ENCODE results near the gene UBE2QL1.

- TF ChIP-seq ZNF274 (IDR thresholded peaks at IDR 0.05; ENCODE audit: low read length) (no peak), ZNF274 (tag by site-specific recombination; IDR thresholded peaks at IDR 0.05; ENCODE audit: borderline replicate concordance) (no peak), ZBTB26 (tag by site-specific recombination; optimal IDR thresholded peaks at IDR 0.05) (no peak), CTCF (tag by site-specific recombination; IDR thresholded peaks at IDR 0.05) (no peak), ZNF433 (tag by site-specific recombination; IDR thresholded peaks at IDR 0.05; ENCODE audit: low read depth) (no peak), ZNF174 (tag by site-specific recombination; IDR thresholded peaks at IDR 0.05) (no peak)
These were observed 24.1 kb downstream of the UBE2QL1 start for GRCh38 chr5:6472792-6473191.

Measured in HEK293 (cell line).